NCI-H524 treated with DMSO at 0.1 percent for 48 hours (cell line): ENCODE measurements around the gene CARMIL3.

Experiments used
- DNase-seq: peaks from one replicate; lab custom pipeline; 2025; lab: John Stamatoyannopoulos, UW

The CARMIL3 gene

GRCh38 chr14:24062216-24062980, 10.6 kb downstream of the CARMIL3 start:
- DNase-seq: no peak

- no peak for DNase-seq
These were observed 11.5 kb downstream of the CARMIL3 start for GRCh38 chr14:24063263-24063836.

GRCh38 chr14:24064091-24064795, 12.4 kb downstream of the CARMIL3 start:
- DNase-seq: no peak

GRCh38 chr14:24064856-24065255, 13.0 kb downstream of the CARMIL3 start:
- no peak for DNase-seq

- no peak for DNase-seq
These were observed 13.6 kb downstream of the CARMIL3 start for GRCh38 chr14:24065408-24065807.

- DNase-seq: no peak
These were observed 14.8 kb downstream of the CARMIL3 start for GRCh38 chr14:24066496-24067132.

GRCh38 chr14:24067133-24068082, 15.6 kb downstream of the CARMIL3 start:
- DNase-seq: no peak

GRCh38 chr14:24068711-24069410, 17.1 kb downstream of the CARMIL3 start:
- no peak for DNase-seq

GRCh38 chr14:24069411-24069735, 17.6 kb downstream of the CARMIL3 start:
- no peak for DNase-seq

GRCh38 chr14:24070285-24071143, 18.7 kb downstream of the CARMIL3 start:
- peak; percentile 47 for DNase-seq

GRCh38 chr14:24071144-24071697, 19.4 kb downstream of the CARMIL3 start, which contains the start of gene CPNE6:
Gene CPNE6, plus strand, starts transcription at chr14:24071562. Its CDS starts 1,375 bp downstream, at chr14:24072937.
- no peak for DNase-seq

GRCh38 chr14:24071836-24072430, 20.1 kb downstream of the CARMIL3 start:
- no peak for DNase-seq

GRCh38 chr14:24072436-24072835, 20.6 kb downstream of the CARMIL3 start:
- no peak for DNase-seq

GRCh38 chr14:24072881-24073877, 21.4 kb downstream of the CARMIL3 start:
- no peak for DNase-seq

GRCh38 chr14:24074625-24075484, 23.0 kb downstream of the CARMIL3 start:
- no peak for DNase-seq

GRCh38 chr14:24075485-24076301, 23.9 kb downstream of the CARMIL3 start:
- no peak for DNase-seq
